CD14-positive monocyte (primary cell): ENCODE results near the gene SCRN2. TPM values are rescaled to one million over a fixed set of nuclear protein-coding genes. Genes with fewer than 3 reads are reported as not detected.

Experiments used
- DNase-seq, 3 donors: peaks; one replicate each; pipeline ENCODE4 v3.0.0-alpha.2; 2011 to 2022
- H2AFZ ChIP-seq: 2 replicates; pipeline ENCODE4 v1.6.0; 2012; ENCODE audit warnings: mild to moderate bottlenecking, low read depth, low read length, inconsistent platforms; ENCODE audit not compliant: insufficient read depth, poor library complexity, severe bottlenecking
- H3K27ac ChIP-seq, 2 donors: 1 replicate in 1 of 2; 2 replicates in 1 of 2; pipeline ENCODE4 v1.5.1; 2012 to 2013; ENCODE audit warnings: low read length in 2 of 2, control low read depth in 1 of 2, inconsistent platforms in 1 of 2, low read depth in 1 of 2, mild to moderate bottlenecking in 1 of 2
- H3K27me3 ChIP-seq, 2 donors: one replicate each; pipeline versions ENCODE4 v1.6.0 to v1.6.1; 2011 to 2013; ENCODE audit warnings: low read length in 2 of 2; ENCODE audit not compliant: control insufficient read depth in 2 of 2, insufficient read depth in 2 of 2
- H3K36me3 ChIP-seq, 2 donors: replicated peaks in 1 of 2; 1 replicate in 1 of 2; 2 replicates in 1 of 2; pipeline versions ENCODE4 v1.5.1 to v1.6.1; 2012 to 2013; ENCODE audit warnings: low read length in 2 of 2, control low read depth in 1 of 2, inconsistent platforms in 1 of 2, mild to moderate bottlenecking in 1 of 2; ENCODE audit not compliant: insufficient read depth in 2 of 2, control insufficient read depth in 1 of 2
- H3K4me1 ChIP-seq, 2 donors: 1 replicate in 1 of 2; 2 replicates in 1 of 2; pipeline versions ENCODE4 v1.5.1 to v1.6.1; 2012 to 2013; ENCODE audit warnings: low read length in 2 of 2, control low read depth in 1 of 2, inconsistent platforms in 1 of 2, mild to moderate bottlenecking in 1 of 2, moderate library complexity in 1 of 2; ENCODE audit not compliant: insufficient read depth in 2 of 2, control insufficient read depth in 1 of 2
- H3K4me2 ChIP-seq: replicated peaks from 2 replicates; pipeline ENCODE3; 2012; ENCODE audit warnings: low read length, moderate library complexity, mild to moderate bottlenecking; ENCODE audit not compliant: poor library complexity, severe bottlenecking; ENCODE audit errors: extremely low read depth
- H3K4me3 ChIP-seq, 3 experiments: fragments of 200-600 bp in 1 of 3; sonication (generic) in 1 of 3; replicated peaks in 1 of 3; 1 replicate in 2 of 3; 2 replicates in 1 of 3; pipeline ENCODE4 v1.5.1; 2011 to 2013; ENCODE audit warnings: low read length in 3 of 3, mild to moderate bottlenecking in 3 of 3, control low read depth in 2 of 3, low read depth in 2 of 3, inconsistent platforms in 1 of 3, moderate library complexity in 1 of 3
- H3K79me2 ChIP-seq: 2 replicates; pipeline ENCODE4 v1.6.0; 2012; ENCODE audit warnings: mild to moderate bottlenecking, control low read depth, inconsistent platforms, low read length, moderate library complexity; ENCODE audit not compliant: insufficient read depth
- H3K9ac ChIP-seq: 2 replicates; pipeline ENCODE4 v1.6.0; 2017; ENCODE audit warnings: low read length, mild to moderate bottlenecking; ENCODE audit not compliant: insufficient read depth, poor library complexity, severe bottlenecking
- H3K9me3 ChIP-seq, 2 donors: replicated peaks in 1 of 2; 1 replicate in 1 of 2; 2 replicates in 1 of 2; pipeline versions ENCODE4 v1.5.1 to v1.6.1; 2012 to 2013; ENCODE audit warnings: low read length in 2 of 2, control low read depth in 1 of 2; ENCODE audit not compliant: control insufficient read depth in 1 of 2, insufficient read depth in 1 of 2
- H4K20me1 ChIP-seq: 2 replicates; pipeline ENCODE4 v1.6.0; 2012; ENCODE audit warnings: mild to moderate bottlenecking, low read length, control low read depth, moderate library complexity; ENCODE audit not compliant: insufficient read depth
- H3K27ac Mint-ChIP-seq, 7 donors: one replicate each; pipeline ENCODE4 v1.8.0; 2020; ENCODE audit warnings: mild to moderate bottlenecking in 7 of 7, mixed read lengths in 7 of 7, moderate library complexity in 6 of 7, inconsistent platforms in 2 of 7
- H3K27me3 Mint-ChIP-seq, 3 donors: one replicate each; pipeline ENCODE4 v1.8.0; 2021 to 2022; ENCODE audit warnings: low read depth in 3 of 3, mild to moderate bottlenecking in 3 of 3, mixed read lengths in 3 of 3, moderate library complexity in 3 of 3, inconsistent platforms in 1 of 3
- H3K36me3 Mint-ChIP-seq, 2 donors: one replicate each; pipeline ENCODE4 v1.8.0; 2020; ENCODE audit warnings: mixed read lengths in 2 of 2, inconsistent platforms in 1 of 2, mild to moderate bottlenecking in 1 of 2
- H3K4me1 Mint-ChIP-seq: one replicate; pipeline ENCODE4 v1.8.0; 2020; ENCODE audit warnings: mild to moderate bottlenecking, mixed read lengths
- H3K4me3 Mint-ChIP-seq, 2 donors: one replicate each; pipeline ENCODE4 v1.8.0; 2020; ENCODE audit warnings: mild to moderate bottlenecking in 2 of 2, mixed read lengths in 2 of 2, moderate library complexity in 1 of 2
- H3K9me3 Mint-ChIP-seq, 7 donors: one replicate each; pipeline ENCODE4 v1.8.0; 2020 to 2022; ENCODE audit warnings: mixed read lengths in 7 of 7, mild to moderate bottlenecking in 6 of 7, moderate library complexity in 6 of 7, inconsistent platforms in 2 of 7
- WGBS: methylation state at CpG from one replicate; pipeline ENCODE4 v1.1.5; 2013; ENCODE audit warnings: missing lambda C conversion rate; ENCODE audit not compliant: insufficient coverage; 5-methylcytosine and 5-hydroxymethylcytosine counted together
- intact Hi-C, 2 donors: fragments of 100-400 bp; cut with micrococcal nuclease; formaldehyde crosslinking; loops; one replicate each; pipeline versions ENCODE4 v1.15.0 to v1.15.1; 2023
- polyA plus RNA-seq, 3 donors: library from polyadenylated mRNA; depleted of rRNA in 1 of 3; unstranded in 2 of 3; stranded (reverse) in 1 of 3; fragments of 300-500 nt in 2 of 3; fragments of >200 nt in 1 of 3; fragmentation: Illumina TruSeq in 2 of 3; gene quantifications; 1 replicate in 2 of 3; 2 replicates in 1 of 3; pipeline ENCODE4 v1.2.3, GENCODE V29; 2012 to 2021
- TF ChIP-seq, protein P1 (sequence below): fragments of 200-600 bp; IDR thresholded peaks from one replicate; pipeline ENCODE4 v1.8.0; 2022; ENCODE audit warnings: antibody characterized with exemption, mild to moderate bottlenecking

The SCRN2 gene
- polyA plus RNA-seq, 3 donors: 13.2 to 45.1 (median 14.5) TPM

GRCh38 chr17:47808830-47809480 is 32.1 kb downstream of the SCRN2 start:
- Histone ChIP-seq H3K36me3 (peaks cover 62 to 70% of the 10 kb centered on the region in 2 donors), H3K9ac (no peak overlapping the region), H3K4me1 (no peaks in the 10 kb centered on the region), H3K27me3 (no peaks in the 10 kb centered on the region), H2AFZ (no peak overlapping the region), H3K27ac (no peak overlapping the region), H3K4me2 (no peak overlapping the region), H3K9me3 (no peaks in the 10 kb centered on the region), H3K4me3 (no peak overlapping the region), H3K79me2 (no peaks in the 10 kb centered on the region), H4K20me1 (no peaks in the 10 kb centered on the region)
- Mint-ChIP-seq H3K27me3 (peaks cover 2 to 6% (median 4%) of the 10 kb centered on the region in 3 donors), H3K36me3 (peaks cover 65 to 67% of the 10 kb centered on the region in 2 donors), H3K4me3 (no peak overlapping the region), H3K4me1 (no peaks in the 10 kb centered on the region), H3K27ac (no peak overlapping the region), H3K9me3 (no peaks in the 10 kb centered on the region)
- TF ChIP-seq, protein P1, sequence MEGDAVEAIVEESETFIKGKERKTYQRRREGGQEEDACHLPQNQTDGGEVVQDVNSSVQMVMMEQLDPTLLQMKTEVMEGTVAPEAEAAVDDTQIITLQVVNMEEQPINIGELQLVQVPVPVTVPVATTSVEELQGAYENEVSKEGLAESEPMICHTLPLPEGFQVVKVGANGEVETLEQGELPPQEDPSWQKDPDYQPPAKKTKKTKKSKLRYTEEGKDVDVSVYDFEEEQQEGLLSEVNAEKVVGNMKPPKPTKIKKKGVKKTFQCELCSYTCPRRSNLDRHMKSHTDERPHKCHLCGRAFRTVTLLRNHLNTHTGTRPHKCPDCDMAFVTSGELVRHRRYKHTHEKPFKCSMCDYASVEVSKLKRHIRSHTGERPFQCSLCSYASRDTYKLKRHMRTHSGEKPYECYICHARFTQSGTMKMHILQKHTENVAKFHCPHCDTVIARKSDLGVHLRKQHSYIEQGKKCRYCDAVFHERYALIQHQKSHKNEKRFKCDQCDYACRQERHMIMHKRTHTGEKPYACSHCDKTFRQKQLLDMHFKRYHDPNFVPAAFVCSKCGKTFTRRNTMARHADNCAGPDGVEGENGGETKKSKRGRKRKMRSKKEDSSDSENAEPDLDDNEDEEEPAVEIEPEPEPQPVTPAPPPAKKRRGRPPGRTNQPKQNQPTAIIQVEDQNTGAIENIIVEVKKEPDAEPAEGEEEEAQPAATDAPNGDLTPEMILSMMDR: no peak
- intact Hi-C loops: no loop called here
- DNase-seq: peak in 1 of 3 donors; percentile 1
- 99% methylated on average over 14 of the region's 22 CpGs for WGBS

GRCh38 chr17:47808036-47808829 is 32.8 kb downstream of the SCRN2 start:
- intact Hi-C loops: no loop called here
- Histone ChIP-seq H3K36me3 (peaks cover 56 to 63% of the 10 kb centered on the region in 2 donors), H2AFZ (no peak overlapping the region), H3K4me1 (no peaks in the 10 kb centered on the region), H3K27ac (no peak overlapping the region), H3K4me2 (no peak overlapping the region), H3K27me3 (no peaks in the 10 kb centered on the region), H3K9me3 (no peaks in the 10 kb centered on the region), H3K9ac (no peak overlapping the region), H3K79me2 (no peaks in the 10 kb centered on the region), H3K4me3 (no peak overlapping the region), H4K20me1 (no peaks in the 10 kb centered on the region)
- 97% methylated on average over 18 of the region's 20 CpGs for WGBS
- H3K36me3 Mint-ChIP-seq: peaks cover 63 to 65% of the 10 kb centered on the region in 2 donors
- peaks cover 2 to 6% (median 4%) of the 10 kb centered on the region in 3 donors for H3K27me3 Mint-ChIP-seq
- no peaks in the 10 kb centered on the region for H3K9me3 Mint-ChIP-seq
- TF ChIP-seq, protein P1: no peak
- H3K27ac Mint-ChIP-seq: peak overlapping the region in 1 of 7 donors; percentile 48
- no peak overlapping the region for H3K4me3 Mint-ChIP-seq
- H3K4me1 Mint-ChIP-seq: no peaks in the 10 kb centered on the region
- DNase-seq: peak in 1 of 3 donors; percentile 1
